CD14-positive monocyte (primary cell): ENCODE data around the gene WIPF2. TPM values are rescaled to one million over a fixed set of nuclear protein-coding genes. Genes with fewer than 3 reads are reported as not detected.

Source experiments
- DNase-seq, 3 donors: peaks; one replicate each; pipeline ENCODE4 v3.0.0-alpha.2; 2011 to 2022
- H2AFZ ChIP-seq: 2 replicates; pipeline ENCODE4 v1.6.0; 2012; ENCODE audit warnings: mild to moderate bottlenecking, low read depth, low read length, inconsistent platforms; ENCODE audit not compliant: insufficient read depth, poor library complexity, severe bottlenecking
- H3K27ac ChIP-seq, 2 donors: 1 replicate in 1 of 2; 2 replicates in 1 of 2; pipeline ENCODE4 v1.5.1; 2012 to 2013; ENCODE audit warnings: low read length in 2 of 2, control low read depth in 1 of 2, inconsistent platforms in 1 of 2, low read depth in 1 of 2, mild to moderate bottlenecking in 1 of 2
- H3K27me3 ChIP-seq, 2 donors: one replicate each; pipeline versions ENCODE4 v1.6.0 to v1.6.1; 2011 to 2013; ENCODE audit warnings: low read length in 2 of 2; ENCODE audit not compliant: control insufficient read depth in 2 of 2, insufficient read depth in 2 of 2
- H3K36me3 ChIP-seq, 2 donors: replicated peaks in 1 of 2; 1 replicate in 1 of 2; 2 replicates in 1 of 2; pipeline versions ENCODE4 v1.5.1 to v1.6.1; 2012 to 2013; ENCODE audit warnings: low read length in 2 of 2, control low read depth in 1 of 2, inconsistent platforms in 1 of 2, mild to moderate bottlenecking in 1 of 2; ENCODE audit not compliant: insufficient read depth in 2 of 2, control insufficient read depth in 1 of 2
- H3K4me1 ChIP-seq, 2 donors: 1 replicate in 1 of 2; 2 replicates in 1 of 2; pipeline versions ENCODE4 v1.5.1 to v1.6.1; 2012 to 2013; ENCODE audit warnings: low read length in 2 of 2, control low read depth in 1 of 2, inconsistent platforms in 1 of 2, mild to moderate bottlenecking in 1 of 2, moderate library complexity in 1 of 2; ENCODE audit not compliant: insufficient read depth in 2 of 2, control insufficient read depth in 1 of 2
- H3K4me2 ChIP-seq: replicated peaks from 2 replicates; pipeline ENCODE3; 2012; ENCODE audit warnings: low read length, moderate library complexity, mild to moderate bottlenecking; ENCODE audit not compliant: poor library complexity, severe bottlenecking; ENCODE audit errors: extremely low read depth
- H3K4me3 ChIP-seq, 3 experiments: fragments of 200-600 bp in 1 of 3; sonication (generic) in 1 of 3; replicated peaks in 1 of 3; 1 replicate in 2 of 3; 2 replicates in 1 of 3; pipeline ENCODE4 v1.5.1; 2011 to 2013; ENCODE audit warnings: low read length in 3 of 3, mild to moderate bottlenecking in 3 of 3, control low read depth in 2 of 3, low read depth in 2 of 3, inconsistent platforms in 1 of 3, moderate library complexity in 1 of 3
- H3K79me2 ChIP-seq: 2 replicates; pipeline ENCODE4 v1.6.0; 2012; ENCODE audit warnings: mild to moderate bottlenecking, control low read depth, inconsistent platforms, low read length, moderate library complexity; ENCODE audit not compliant: insufficient read depth
- H3K9ac ChIP-seq: 2 replicates; pipeline ENCODE4 v1.6.0; 2017; ENCODE audit warnings: low read length, mild to moderate bottlenecking; ENCODE audit not compliant: insufficient read depth, poor library complexity, severe bottlenecking
- H3K9me3 ChIP-seq, 2 donors: replicated peaks in 1 of 2; 1 replicate in 1 of 2; 2 replicates in 1 of 2; pipeline versions ENCODE4 v1.5.1 to v1.6.1; 2012 to 2013; ENCODE audit warnings: low read length in 2 of 2, control low read depth in 1 of 2; ENCODE audit not compliant: control insufficient read depth in 1 of 2, insufficient read depth in 1 of 2
- H4K20me1 ChIP-seq: 2 replicates; pipeline ENCODE4 v1.6.0; 2012; ENCODE audit warnings: mild to moderate bottlenecking, low read length, control low read depth, moderate library complexity; ENCODE audit not compliant: insufficient read depth
- H3K27ac Mint-ChIP-seq, 7 donors: one replicate each; pipeline ENCODE4 v1.8.0; 2020; ENCODE audit warnings: mild to moderate bottlenecking in 7 of 7, mixed read lengths in 7 of 7, moderate library complexity in 6 of 7, inconsistent platforms in 2 of 7
- H3K27me3 Mint-ChIP-seq, 3 donors: one replicate each; pipeline ENCODE4 v1.8.0; 2021 to 2022; ENCODE audit warnings: low read depth in 3 of 3, mild to moderate bottlenecking in 3 of 3, mixed read lengths in 3 of 3, moderate library complexity in 3 of 3, inconsistent platforms in 1 of 3
- H3K36me3 Mint-ChIP-seq, 2 donors: one replicate each; pipeline ENCODE4 v1.8.0; 2020; ENCODE audit warnings: mixed read lengths in 2 of 2, inconsistent platforms in 1 of 2, mild to moderate bottlenecking in 1 of 2
- H3K4me1 Mint-ChIP-seq: one replicate; pipeline ENCODE4 v1.8.0; 2020; ENCODE audit warnings: mild to moderate bottlenecking, mixed read lengths
- H3K4me3 Mint-ChIP-seq, 2 donors: one replicate each; pipeline ENCODE4 v1.8.0; 2020; ENCODE audit warnings: mild to moderate bottlenecking in 2 of 2, mixed read lengths in 2 of 2, moderate library complexity in 1 of 2
- H3K9me3 Mint-ChIP-seq, 7 donors: one replicate each; pipeline ENCODE4 v1.8.0; 2020 to 2022; ENCODE audit warnings: mixed read lengths in 7 of 7, mild to moderate bottlenecking in 6 of 7, moderate library complexity in 6 of 7, inconsistent platforms in 2 of 7
- WGBS: methylation state at CpG from one replicate; pipeline ENCODE4 v1.1.5; 2013; ENCODE audit warnings: missing lambda C conversion rate; ENCODE audit not compliant: insufficient coverage; 5-methylcytosine and 5-hydroxymethylcytosine counted together
- intact Hi-C, 2 donors: fragments of 100-400 bp; cut with micrococcal nuclease; formaldehyde crosslinking; loops; one replicate each; pipeline versions ENCODE4 v1.15.0 to v1.15.1; 2023
- polyA plus RNA-seq, 3 donors: library from polyadenylated mRNA; depleted of rRNA in 1 of 3; unstranded in 2 of 3; stranded (reverse) in 1 of 3; fragments of 300-500 nt in 2 of 3; fragments of >200 nt in 1 of 3; fragmentation: Illumina TruSeq in 2 of 3; gene quantifications; 1 replicate in 2 of 3; 2 replicates in 1 of 3; pipeline ENCODE4 v1.2.3, GENCODE V29; 2012 to 2021
- TF ChIP-seq, protein P1 (sequence below): fragments of 200-600 bp; IDR thresholded peaks from one replicate; pipeline ENCODE4 v1.8.0; 2022; ENCODE audit warnings: antibody characterized with exemption, mild to moderate bottlenecking

WIPF2 gene
- polyA plus RNA-seq, 3 donors = 5.2 to 9.7 (median 8.4) TPM

- Histone ChIP-seq H3K27ac (no peak overlapping the region), H3K4me3 (no peak overlapping the region), H3K4me2 (no peak overlapping the region), H3K27me3 (no peaks in the 10 kb centered on the region), H2AFZ (no peak overlapping the region), H3K36me3 (peaks cover 13 to 32% of the 10 kb centered on the region in 2 donors), H3K79me2 (peaks cover 30% of the 10 kb centered on the region), H3K9me3 (no peaks in the 10 kb centered on the region), H4K20me1 (no peaks in the 10 kb centered on the region), H3K9ac (no peak overlapping the region), H3K4me1 (peaks cover 4 to 8% of the 10 kb centered on the region in 2 donors)
- 100% methylated on average over 1 of the region's 1 CpG for WGBS
- no peak for DNase-seq
- TF ChIP-seq, protein P1, sequence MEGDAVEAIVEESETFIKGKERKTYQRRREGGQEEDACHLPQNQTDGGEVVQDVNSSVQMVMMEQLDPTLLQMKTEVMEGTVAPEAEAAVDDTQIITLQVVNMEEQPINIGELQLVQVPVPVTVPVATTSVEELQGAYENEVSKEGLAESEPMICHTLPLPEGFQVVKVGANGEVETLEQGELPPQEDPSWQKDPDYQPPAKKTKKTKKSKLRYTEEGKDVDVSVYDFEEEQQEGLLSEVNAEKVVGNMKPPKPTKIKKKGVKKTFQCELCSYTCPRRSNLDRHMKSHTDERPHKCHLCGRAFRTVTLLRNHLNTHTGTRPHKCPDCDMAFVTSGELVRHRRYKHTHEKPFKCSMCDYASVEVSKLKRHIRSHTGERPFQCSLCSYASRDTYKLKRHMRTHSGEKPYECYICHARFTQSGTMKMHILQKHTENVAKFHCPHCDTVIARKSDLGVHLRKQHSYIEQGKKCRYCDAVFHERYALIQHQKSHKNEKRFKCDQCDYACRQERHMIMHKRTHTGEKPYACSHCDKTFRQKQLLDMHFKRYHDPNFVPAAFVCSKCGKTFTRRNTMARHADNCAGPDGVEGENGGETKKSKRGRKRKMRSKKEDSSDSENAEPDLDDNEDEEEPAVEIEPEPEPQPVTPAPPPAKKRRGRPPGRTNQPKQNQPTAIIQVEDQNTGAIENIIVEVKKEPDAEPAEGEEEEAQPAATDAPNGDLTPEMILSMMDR = no peak
- intact Hi-C loops = loop anchor here (5.0 kb wide), 2 partner anchors 91 to 281 kb away; no protein-coding TSS in a partner anchor
- H3K27me3 Mint-ChIP-seq = peaks cover 0 to 2% (median 0%) of the 10 kb centered on the region in 3 donors
- H3K4me1 Mint-ChIP-seq = peaks cover 3% of the 10 kb centered on the region
- H3K27ac Mint-ChIP-seq = peak overlapping the region in 1 of 7 donors; percentile 15
- H3K36me3 Mint-ChIP-seq = peaks cover 23 to 41% of the 10 kb centered on the region in 2 donors
- H3K9me3 Mint-ChIP-seq = no peaks in the 10 kb centered on the region
- H3K4me3 Mint-ChIP-seq = no peak overlapping the region
Observed at GRCh38 chr17:40293363-40293762, 74.3 kb downstream of the WIPF2 start.

DNA sequence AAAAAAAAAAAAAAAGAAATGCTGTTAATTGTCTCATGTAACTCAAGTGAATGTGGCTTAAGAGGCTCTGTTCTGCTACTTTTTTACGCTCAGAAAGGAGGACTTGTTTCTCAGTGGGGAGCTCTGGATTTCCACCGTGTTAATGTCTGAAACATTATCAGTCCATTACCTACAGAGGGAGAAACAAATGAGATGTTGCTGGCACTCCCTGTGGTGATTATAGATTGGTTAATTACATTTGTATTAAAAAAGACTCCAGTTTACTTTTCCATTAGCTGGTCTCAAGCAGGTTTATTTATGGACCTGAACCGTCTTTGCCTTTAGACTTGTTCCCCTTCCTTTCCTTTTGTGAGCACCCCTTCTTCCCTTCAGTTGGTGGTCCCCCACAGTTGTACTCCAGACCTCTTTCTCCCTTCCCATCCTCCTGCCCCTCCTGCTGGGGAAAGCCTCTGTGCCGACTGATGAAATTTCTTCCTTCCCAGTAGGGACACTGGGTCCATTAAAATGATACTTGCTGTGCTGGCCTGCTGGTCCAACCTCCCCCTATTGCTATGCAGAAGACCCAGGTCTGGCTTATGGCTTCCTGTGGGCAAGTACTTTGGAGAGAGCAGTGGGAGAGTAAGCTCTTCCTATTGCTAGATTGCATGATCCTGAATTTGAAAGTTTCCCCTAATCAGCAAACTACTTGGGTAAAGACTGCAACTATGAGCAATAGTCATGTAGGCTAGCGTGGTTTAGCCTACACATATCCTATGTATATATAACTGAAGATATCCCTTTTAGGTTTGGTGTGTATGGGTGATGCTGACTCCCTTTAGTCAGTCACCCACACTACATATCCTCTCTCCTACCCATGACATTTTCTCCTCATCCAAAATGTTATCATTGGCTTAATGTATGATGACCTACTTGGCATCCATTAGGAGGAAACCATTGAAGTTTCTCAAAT is 76.7 kb downstream of the WIPF2 start:
- H2AFZ ChIP-seq = no peak overlapping the region
- TF ChIP-seq, protein P1 = no peak
- H3K36me3 ChIP-seq = peaks cover 13 to 40% of the 10 kb centered on the region in 2 donors
- H3K79me2 ChIP-seq = peaks cover 7% of the 10 kb centered on the region
- H3K9me3 Mint-ChIP-seq = no peaks in the 10 kb centered on the region
- DNase-seq = no peak
- peaks cover 0 to 2% (median 0%) of the 10 kb centered on the region in 3 donors for H3K27me3 Mint-ChIP-seq
- H3K9me3 ChIP-seq = no peaks in the 10 kb centered on the region
- H3K36me3 Mint-ChIP-seq = peaks cover 26 to 45% of the 10 kb centered on the region in 2 donors
- H3K4me3 Mint-ChIP-seq = no peak overlapping the region
- no peak overlapping the region for H3K4me2 ChIP-seq
- no peaks in the 10 kb centered on the region for H4K20me1 ChIP-seq
- H3K27me3 ChIP-seq = no peaks in the 10 kb centered on the region
- no peaks in the 10 kb centered on the region for H3K4me1 Mint-ChIP-seq
- no peak overlapping the region for H3K27ac ChIP-seq
- no peak overlapping the region for H3K9ac ChIP-seq
- intact Hi-C loops = no loop called here
- no peaks in the 10 kb centered on the region for H3K4me1 ChIP-seq
- H3K27ac Mint-ChIP-seq = peak overlapping the region in 1 of 7 donors; percentile 33
- 83% methylated on average over 1 of the region's 5 CpGs for WGBS
- no peak overlapping the region for H3K4me3 ChIP-seq
